Activated CD8-positive, alpha-beta memory T cell treated with anti-CD3 and anti-CD28 coated beads for 48 hours (primary cell): ENCODE results near the gene KAT2B.
"Not testable (repeated sequence)": the region's sequence is repeated elsewhere in the genome, so short reads cannot be mapped to it uniquely, and the experiment has no call there.

Experiments used
- DNase-seq, 3 experiments: peaks; one replicate each; pipeline ENCODE4 v3.0.0-alpha.2; 2020; ENCODE audit warnings: low read depth in 2 of 3, low spot score in 2 of 3

The KAT2B gene

DNA sequence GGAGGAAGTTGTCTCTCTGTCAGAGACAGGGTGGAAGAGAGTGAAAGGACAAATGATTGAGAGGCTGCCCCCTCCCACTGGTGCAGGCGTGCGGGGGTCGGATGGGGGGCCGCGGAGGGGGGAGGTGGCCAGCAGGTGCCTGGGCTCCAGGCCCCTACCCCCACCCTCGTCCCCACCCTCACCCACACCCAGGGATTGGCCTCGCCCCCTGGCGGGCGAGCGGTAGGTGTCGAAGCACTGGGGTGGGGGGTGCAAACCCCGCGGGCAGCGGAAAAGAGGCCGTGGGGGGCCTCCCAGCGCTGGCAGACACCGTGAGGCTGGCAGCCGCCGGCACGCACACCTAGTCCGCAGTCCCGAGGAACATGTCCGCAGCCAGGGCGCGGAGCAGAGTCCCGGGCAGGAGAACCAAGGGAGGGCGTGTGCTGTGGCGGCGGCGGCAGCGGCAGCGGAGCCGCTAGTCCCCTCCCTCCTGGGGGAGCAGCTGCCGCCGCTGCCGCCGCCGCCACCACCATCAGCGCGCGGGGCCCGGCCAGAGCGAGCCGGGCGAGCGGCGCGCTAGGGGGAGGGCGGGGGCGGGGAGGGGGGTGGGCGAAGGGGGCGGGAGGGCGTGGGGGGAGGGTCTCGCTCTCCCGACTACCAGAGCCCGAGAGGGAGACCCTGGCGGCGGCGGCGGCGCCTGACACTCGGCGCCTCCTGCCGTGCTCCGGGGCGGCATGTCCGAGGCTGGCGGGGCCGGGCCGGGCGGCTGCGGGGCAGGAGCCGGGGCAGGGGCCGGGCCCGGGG lies at the start of gene KAT2B:
KAT2B (plus strand) TSS at position 682 of the 783 bp plus-strand sequence; CDS start at position 714, 32 bp downstream.
- peak; percentile 58 to 71 (median 64) for DNase-seq

DNA sequence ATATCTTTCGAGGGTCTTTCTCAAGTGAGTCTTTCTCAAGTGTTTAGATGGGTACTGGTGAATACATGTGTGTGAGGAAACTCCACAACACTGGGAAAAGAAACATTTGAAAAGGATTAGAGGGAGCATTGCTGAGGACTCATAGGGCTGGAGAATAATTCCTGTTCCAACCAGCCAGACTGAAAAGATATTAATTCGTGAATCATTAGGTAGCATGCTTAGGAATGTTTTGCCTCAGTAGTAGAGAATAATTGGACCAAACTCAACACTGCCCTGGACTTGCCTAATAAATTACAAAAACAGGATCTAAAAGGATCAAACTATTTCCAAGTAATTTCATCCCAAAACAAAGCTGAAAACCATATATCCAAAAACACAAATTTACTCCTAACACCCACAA lies 45.5 kb upstream of the KAT2B start:
- no peak for DNase-seq

DNA sequence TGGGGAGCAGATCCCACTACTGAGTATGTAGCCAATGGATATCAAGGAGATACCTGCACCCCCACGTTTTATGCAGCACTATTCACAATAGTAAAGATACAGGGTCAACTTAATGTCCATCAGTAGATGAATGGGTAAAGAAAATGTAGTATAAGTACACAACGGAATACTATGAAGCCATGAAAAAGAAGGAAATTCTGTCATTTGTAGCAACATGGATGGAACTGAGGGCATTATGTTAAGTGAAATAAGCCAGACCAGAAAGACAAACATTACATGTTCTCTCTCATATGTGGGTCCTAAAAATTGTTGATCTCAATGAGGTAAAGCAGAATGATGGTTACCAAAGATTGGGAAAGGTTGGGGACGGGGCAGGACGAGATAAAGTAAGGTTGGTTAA lies 42.7 kb upstream of the KAT2B start:
- DNase-seq, result no peak

DNA sequence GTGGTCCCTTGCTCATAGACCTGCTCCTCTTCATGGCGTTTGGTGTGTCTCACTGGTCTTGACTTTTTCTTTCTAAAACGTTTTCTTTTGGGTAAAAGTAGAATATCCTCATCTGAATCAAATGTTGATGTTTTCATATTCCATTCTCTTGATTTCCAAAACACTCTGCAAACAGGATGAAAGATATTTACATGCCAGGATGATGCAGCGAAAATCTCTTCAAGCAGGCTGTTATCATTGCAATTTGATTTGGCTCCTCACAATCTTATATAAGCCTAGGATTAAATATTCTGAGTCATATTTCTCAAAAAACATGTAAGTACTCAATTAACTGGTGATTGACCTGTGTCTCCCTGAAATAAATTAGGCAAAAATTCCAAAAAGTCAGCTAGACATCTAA lies 38.3 kb upstream of the KAT2B start:
- no peak for DNase-seq

DNA sequence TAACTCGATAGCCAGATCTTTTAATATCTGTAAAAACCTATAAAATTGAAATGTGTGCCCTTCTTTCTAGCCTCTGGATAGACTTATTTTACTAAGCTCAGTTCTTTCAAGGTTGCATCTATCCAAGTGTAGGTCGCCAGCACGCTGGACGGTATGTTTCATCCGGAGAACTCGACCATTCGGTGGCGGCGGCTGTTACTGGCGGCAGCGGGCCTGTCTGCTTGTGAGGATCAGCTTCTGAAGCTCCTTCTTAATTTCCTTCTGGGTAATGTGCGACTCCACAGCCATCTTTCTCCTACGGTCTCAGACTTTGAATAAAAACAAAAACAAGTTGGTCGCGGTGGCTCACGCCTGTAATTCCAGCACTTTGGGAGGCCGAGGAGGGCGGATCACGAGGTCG lies 32.3 kb upstream of the KAT2B start:
- no peak for DNase-seq

DNA sequence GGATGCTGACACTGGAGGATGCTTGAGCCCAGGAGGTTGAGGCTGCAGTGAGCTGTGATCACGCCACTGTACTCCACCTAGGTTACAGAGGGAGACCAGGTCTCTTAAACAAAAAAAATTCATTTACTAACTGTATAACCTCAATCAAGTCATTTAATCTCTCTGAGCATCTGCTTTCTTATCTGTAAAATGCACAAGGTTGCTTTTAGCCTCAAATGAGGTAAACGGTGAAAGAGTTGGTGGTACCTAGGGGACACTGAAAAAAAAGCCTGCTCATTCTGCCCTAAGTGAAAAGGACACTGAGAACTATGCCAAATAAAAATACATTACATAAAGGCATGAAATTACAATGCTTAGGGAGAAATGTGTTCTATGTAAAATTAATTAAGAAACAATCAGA lies 31.6 kb upstream of the KAT2B start:
- no peak for DNase-seq

DNA sequence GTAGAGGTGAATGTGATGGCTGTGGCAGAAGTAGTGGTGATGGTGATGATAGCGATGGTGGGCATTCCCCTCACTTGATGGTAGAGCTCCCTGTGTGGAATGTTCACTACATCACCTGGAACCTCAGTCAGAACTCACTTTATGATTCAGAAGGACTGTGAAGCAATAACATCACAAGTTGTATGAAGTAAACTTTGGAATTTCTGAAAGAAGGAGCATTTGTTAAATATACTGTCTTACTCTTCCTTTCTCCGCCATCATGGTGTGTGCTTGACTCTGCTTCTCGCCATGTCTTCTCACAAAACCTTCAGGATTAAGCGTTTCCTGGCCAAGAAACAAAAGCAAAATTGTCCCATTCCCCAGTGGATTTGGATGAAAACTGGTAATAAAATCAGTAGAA lies 28.1 kb upstream of the KAT2B start, which contains the start of gene PP2D1:
PP2D1 (minus strand) TSS at position 101 of the 400 bp plus-strand sequence. CDS start 192 bp downstream, outside the sequence.
- no peak for DNase-seq

DNA sequence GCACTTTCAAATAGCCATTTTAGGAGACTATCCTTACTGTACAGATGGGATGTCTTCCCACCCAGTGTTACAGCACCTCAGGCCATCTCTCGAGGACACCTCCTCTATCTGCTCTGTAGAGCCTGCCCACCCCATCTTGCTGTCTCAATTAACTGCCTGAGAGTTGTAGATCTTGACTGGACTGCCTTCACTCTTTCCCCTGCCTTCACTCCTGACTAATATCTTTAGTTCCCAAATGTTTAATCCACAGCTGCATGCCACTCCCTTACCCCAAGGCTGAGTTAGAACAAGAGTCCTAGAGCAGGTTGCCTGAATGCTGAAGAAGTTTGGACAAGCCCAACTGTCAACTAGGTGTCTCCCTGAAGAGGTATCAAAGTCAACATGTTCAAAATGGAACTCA lies 26.9 kb upstream of the KAT2B start:
- DNase-seq, result no peak

DNA sequence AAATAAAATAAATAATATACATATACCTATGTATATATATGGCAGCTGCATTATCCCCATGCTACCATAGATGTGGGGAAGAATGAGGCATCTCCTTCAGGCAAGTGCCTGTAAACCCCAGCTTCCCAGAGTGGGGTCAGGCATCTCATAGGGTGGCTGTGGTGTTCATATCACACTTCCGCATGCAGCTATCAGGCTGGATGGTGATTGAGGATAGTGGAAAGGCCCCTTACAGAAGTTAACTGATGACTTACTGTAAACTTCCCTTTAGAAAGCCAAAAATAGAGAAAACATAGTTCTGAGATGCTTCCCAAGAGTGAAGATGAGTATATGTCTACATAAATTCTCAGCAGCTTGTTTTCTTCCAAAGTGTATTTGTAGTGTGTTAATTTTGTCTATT lies 24.7 kb upstream of the KAT2B start:
- no peak for DNase-seq

DNA sequence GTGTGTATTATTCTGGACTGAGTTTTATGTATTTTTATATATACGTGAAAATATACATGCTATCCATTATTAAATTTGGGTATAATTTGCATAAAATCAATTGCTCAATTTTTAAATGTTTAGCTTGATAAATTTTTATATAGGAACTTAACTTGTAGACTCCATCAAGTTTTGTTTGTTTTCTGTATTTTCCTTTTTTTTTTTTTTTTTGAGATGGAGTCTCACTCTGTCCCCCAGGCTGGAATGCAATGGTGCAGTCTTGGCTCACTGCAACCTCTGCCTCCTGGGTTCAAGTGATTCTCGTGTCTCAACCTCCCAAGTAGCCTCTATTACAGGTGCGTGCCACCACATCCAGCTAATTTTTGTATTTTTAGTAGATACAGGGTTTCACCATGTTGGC lies 24.2 kb upstream of the KAT2B start:
- DNase-seq, result not testable (repeated sequence)

DNA sequence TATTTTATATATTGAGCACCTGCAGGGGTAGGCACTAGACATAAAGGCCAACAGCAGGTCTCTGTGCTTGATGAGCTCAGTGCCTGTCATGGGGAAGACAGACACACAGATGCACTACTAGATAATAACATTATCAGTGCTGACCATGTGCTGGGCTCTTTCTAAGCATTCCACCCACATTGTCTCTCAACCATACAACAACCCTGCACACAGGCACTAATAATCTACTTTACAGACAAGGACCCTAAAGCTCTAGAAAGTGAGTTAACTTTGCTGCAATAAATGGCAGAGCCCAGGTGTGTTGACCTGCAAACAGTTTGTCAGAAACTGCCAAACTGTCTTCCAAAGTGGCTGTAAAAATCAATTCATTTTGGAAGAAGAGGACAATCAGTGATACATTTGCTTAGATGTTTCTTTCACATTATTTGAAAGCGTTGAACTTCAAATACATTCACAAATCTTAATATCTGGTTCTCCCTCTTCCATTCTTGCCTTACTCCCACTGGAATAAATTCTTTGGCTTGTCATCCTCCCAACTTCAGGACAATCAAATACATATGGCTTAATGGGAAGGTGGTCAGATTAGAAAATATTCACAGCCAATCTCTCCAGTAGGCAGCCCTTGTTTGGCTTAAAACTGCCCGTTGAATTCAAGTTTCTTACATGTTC lies 17.2 kb upstream of the KAT2B start:
- no peak for DNase-seq

DNA sequence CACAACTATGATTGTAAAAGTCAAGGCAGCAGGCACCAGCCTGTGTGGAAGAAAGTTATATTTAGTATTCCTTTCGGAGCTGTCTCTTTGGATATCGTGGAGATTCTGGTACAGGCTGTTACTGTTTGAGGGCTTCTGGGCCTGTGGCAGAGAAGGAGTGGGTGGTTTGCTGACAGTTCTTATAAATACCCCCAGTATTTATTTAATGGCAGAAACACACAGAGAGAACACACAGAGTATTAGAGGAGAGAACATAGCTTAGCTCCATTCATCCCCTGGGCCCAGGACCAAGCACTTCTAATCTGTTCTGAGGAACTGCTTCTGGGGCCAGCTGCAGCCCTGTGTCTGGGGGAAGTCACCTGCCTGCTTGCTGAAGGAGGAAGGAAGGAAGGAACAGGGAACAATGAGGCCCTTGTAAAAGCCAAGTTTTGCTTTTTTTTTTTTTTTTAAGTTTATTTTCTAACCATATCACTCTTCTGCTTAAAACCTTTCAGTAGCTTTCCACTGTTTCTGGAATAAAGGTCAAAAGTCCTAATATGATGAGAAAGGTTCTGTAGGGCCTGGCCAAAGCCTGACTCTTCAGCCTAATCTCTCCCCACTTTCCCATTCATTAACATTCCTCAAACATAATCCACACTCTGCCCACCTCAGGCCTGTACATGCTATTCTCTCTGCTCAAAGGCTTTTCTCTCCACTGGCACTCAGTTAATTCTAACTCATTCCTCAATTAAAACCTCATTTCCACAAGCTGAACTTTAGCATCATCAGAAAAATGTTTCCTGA lies 16.4 kb upstream of the KAT2B start:
- DNase-seq, result no peak

DNA sequence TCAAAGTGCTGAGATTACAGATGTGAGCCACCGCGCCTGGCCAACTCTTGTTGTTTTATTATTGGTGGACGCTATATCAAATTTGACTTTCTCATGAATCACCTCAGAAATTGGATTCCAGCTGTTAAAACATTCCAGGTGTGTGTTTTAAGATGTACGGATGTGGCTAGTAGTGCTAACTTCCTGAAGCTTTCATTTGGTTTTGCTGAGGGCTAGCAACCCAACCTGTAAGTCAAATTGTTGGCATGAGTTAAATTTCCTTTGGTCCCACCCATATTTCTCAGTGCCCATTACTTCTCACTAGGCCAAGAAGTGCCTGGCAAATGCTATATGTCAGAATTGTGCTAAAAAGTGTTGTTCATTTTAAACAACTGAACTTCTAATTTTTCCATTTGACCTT lies 13.1 kb upstream of the KAT2B start:
- DNase-seq, result no peak

DNA sequence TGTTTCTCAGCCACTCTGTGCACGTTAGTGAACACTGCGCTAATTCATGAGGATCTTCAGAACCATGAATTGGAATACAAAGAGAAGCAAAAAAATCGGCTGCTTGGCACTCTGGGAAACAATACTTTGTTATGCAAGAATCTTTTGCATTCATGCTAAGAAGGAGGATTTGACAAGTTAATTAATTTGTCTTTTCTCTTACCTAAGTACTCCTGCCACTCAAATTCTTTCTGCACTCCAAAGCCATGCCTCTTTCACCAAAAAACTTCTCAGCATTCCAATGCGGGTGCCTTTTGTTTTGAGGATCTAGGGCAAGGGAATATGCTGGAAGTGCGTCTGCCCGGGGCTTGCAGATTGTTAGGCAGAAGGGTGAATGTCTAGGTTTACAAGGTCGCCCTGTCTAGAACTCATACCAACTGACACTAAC lies 11.3 kb upstream of the KAT2B start:
- no peak for DNase-seq

DNA sequence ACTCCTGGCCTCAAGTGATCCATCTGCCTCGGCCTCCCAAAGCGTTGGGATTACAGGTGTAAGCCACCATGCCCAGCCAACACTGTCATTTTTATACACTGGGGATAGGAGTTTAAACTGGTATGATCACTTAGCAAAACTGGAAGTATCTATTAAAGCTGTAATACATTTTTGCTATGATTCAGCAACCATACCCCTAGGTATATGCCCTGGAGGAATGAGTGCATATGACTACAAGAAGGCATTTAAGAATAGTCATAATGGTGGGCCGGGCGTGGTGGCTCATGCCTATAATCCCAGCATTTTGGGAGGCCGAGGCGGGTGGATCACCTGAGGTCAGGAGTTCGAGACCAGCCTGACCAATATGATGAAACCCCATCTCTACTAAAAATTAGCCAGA lies 8.3 kb upstream of the KAT2B start:
- DNase-seq, result not testable (repeated sequence)

DNA sequence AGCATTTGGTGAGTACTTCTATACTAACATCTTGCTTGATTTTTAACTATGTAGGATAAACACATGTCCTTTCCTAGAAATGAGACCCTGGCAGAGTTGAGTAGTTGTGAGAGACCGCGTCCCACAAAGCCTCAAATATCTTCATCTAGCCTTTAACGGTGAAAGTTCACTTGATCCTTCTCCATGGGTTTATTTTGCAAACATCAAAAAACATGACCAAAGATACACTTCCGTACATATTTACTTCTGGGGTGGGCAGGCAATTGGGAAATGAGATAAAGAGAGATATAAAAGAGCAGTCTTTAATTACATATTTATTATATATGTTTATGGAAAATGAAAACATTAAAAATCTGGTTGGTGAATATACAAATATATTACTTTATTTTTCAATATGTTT lies 5.2 kb upstream of the KAT2B start:
- DNase-seq, result no peak

DNA sequence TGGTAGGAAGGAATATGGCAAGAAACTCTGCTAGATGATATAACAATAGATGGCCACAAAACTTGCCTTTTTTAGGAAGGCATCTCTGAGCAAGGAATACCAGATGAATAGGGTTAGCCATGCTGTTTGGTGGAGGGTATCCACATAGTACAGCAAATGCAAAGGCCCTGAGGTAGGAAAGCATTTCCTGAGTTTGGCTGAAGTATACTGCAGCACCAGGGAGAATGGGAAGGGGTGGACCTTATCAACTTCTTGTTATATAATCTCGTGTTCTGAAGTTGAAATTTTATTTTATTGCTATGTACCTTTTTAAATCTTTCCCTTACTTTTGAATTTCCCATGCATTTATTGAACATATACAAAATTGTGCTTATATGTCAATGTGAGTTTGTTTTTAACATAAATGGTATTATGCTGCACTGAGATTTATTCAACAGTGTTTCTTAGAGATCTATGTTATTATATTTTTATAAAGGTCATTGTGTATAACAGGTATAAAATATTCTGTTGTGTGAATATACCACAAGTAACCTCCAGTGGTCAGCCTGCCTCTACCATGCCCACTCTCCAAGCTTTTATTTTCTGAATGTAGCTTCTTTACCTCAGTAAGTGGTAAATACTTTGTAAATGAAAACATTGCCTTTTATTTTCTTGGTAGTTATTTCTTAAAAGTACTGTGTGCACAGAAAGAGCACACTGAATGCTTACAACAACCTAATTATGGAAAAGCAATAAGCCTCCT lies 2.8 kb upstream of the KAT2B start:
- DNase-seq, result no peak

DNA sequence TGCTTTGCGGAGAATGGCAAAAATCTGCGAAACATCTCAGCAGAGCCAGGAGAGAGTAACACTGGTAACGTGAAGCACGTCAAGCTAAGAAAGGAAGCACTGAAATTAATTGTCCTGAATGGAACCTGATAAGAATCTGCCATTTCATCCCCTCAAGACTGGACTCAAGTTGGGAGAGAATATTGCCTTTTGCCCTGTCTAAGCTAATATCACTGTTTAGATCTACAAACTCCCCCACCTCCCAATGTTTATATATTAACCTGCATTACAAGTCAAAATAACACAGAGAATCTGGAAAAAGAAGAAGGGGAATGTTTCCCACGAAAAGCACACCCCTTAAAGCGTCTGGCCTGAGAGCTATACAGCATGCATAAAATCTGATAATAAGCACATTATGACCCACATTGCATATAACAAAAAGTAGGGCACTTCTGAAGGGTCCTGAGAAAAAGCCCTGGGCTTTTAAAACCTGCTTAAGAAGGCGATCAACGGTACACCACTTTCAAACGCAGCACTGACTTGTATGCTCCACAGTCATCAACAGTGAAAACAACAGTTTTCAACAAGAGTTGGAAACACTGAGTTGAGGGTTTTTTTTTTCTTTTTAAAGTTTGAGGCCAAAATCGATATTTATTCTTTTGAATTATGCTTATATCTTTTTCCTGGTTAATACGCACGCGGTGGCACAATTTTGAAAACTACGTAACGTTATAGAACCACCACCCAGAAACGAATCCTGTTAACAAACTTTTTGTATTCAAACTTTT lies 1.4 kb upstream of the KAT2B start:
- no peak for DNase-seq

DNA sequence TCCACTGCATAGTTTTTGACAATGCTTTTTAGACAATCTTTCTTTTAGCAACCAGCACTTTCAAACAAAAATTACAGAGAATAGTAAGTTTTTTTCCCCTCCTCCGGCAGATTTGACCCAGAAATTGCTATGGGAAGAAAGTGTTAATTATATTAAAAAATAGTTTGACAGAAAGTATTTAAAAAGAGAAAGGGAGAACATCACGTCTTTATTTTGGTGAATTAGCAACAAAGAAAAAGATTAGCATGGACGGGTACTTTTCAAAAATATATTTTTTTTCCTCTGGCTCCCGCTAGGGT lies 831 bp upstream of the KAT2B start:
- DNase-seq, result no peak

DNA sequence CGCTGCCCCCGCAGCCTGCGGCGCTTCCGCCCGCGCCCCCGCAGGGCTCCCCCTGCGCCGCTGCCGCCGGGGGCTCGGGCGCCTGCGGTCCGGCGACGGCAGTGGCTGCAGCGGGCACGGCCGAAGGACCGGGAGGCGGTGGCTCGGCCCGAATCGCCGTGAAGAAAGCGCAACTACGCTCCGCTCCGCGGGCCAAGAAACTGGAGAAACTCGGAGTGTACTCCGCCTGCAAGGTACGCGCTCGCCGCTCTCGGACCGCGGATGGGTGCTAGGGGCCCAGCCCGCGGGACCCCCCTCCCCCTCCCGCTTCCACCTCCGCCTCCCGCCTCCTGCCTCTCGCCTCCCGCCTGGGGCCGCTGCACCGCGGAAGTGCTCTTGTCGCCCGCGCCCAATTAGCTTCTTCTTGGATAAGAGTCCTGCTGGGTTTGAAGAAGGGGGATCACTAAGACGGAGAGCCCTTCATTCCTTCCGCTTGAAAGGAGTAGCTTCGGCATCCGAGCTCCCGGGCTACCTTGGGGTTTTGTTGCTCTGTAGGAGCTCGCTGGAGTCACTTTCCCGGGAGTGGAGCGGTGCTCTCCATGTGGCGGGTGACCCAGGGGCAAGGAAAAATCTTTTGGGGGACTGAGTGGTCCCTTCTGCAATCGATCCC lies 426 bp downstream of the KAT2B start:
- peak; percentile 39 to 52 (median 41) for DNase-seq
